Sigmoid colon (tissue), 7 donors: ENCODE results near the gene DAPK1. TPM values are rescaled to one million over a fixed set of nuclear protein-coding genes. Genes with fewer than 3 reads are reported as not detected.

ENCODE experiments used
- DNase-seq: peaks from one replicate; pipeline ENCODE4 v3.0.0-alpha.2; 2019
- H3K27ac ChIP-seq, 4 donors: fragments of 200-600 bp; sonication (generic); one replicate each; pipeline ENCODE4 v1.5.1; 2016 to 2019; ENCODE audit warnings: mild to moderate bottlenecking in 1 of 4
- H3K27me3 ChIP-seq, 3 donors: fragments of 200-600 bp; sonication (generic); one replicate each; pipeline ENCODE4 v1.5.1; 2019; ENCODE audit warnings: mild to moderate bottlenecking in 1 of 3
- H3K36me3 ChIP-seq, 4 donors: fragments of 200-600 bp; sonication (generic); one replicate each; pipeline ENCODE4 v1.5.1; 2016 to 2019
- H3K4me1 ChIP-seq, 4 donors: fragments of 200-600 bp; sonication (generic); one replicate each; pipeline ENCODE4 v1.5.1; 2017 to 2019
- H3K4me3 ChIP-seq, 4 donors: fragments of 200-600 bp; sonication (generic); one replicate each; pipeline ENCODE4 v1.5.1; 2017 to 2019; ENCODE audit warnings: mild to moderate bottlenecking in 2 of 4, moderate library complexity in 1 of 4
- H3K9me3 ChIP-seq, 4 donors: fragments of 200-600 bp in 3 of 4; sonication (generic) in 3 of 4; one replicate each; pipeline versions ENCODE4 v1.5.1 to v1.6.1; 2013 to 2019
- EP300 ChIP-seq, 4 donors: sonication (generic); formaldehyde crosslinking; IDR thresholded peaks; one replicate each; pipeline ENCODE4 v1.6.1; 2017; ENCODE audit warnings: antibody characterized with exemption in 4 of 4
- POLR2A ChIP-seq, 2 donors: fragments of 450-650 bp; IDR thresholded peaks; one replicate each; pipeline ENCODE4 v1.6.1; 2016; ENCODE audit warnings: antibody characterized with exemption in 2 of 2, mild to moderate bottlenecking in 2 of 2, moderate library complexity in 2 of 2
- POLR2AphosphoS5 ChIP-seq, 4 donors: sonication (generic); formaldehyde crosslinking; IDR thresholded peaks; one replicate each; pipeline ENCODE4 v1.6.1; 2017; ENCODE audit warnings: antibody characterized with exemption in 4 of 4
- WGBS, 2 donors: extraction: QIAGEN DNeasy Blood & Tissue Kit; methylation state at CpG; one replicate each; pipeline ENCODE4 v1.1.7; 2013; 5-methylcytosine and 5-hydroxymethylcytosine counted together
- intact Hi-C: fragments of 100-400 bp; cut with DNase I; formaldehyde crosslinking; loops from one replicate; pipeline ENCODE4 v1.15.1; 2023
- polyA plus RNA-seq, 3 donors: library from polyadenylated mRNA; stranded (reverse); fragments of 200-250 nt; gene quantifications; one replicate each; pipeline ENCODE4 v1.2.3, GENCODE V29; 2013
- total RNA-seq, 4 donors: library from RNA; depleted of rRNA; stranded (reverse); fragments of >200 nt; gene quantifications; one replicate each; pipeline ENCODE4 v1.1.0, GENCODE V29; 2016
- TF ChIP-seq, protein P1 (sequence below), 4 experiments: fragments of 450-650 bp in 3 of 4; fragments of 200-600 bp in 1 of 4; IDR thresholded peaks; one replicate each; pipeline ENCODE4 v1.5.1; 2016 to 2019; ENCODE audit warnings: antibody characterized with exemption in 4 of 4, mild to moderate bottlenecking in 3 of 4, moderate library complexity in 2 of 4
- donor health status: healthy with polysubstance abuse.
- donor health status: Bipolar disorder and iron deficiency.
- donor health status: healthy.

The DAPK1 gene
- total and polyA plus RNA-seq, 7 donors = 4.8 to 92.5 (median 78.1) TPM

DNA sequence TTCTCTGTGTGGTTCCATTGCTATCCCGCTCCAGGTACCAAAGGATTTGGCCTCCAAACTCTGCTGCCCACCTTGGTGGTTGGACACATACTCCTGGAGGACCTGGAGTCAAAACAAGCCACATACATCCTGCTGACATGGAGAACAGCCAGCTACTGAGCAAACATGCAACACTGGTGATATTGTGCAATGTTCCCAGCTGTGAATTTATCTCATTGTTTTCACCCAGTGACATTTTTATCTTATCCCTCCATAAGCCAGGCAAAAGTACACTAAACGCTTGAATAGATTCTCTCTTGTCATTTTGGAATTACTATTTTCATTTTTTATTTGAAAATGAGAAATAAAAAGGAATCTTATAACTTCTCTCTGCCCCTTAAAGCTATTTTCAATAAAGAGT lies 217.2 kb downstream of the DAPK1 start:
- peak; percentile 87 for DNase-seq

DNA sequence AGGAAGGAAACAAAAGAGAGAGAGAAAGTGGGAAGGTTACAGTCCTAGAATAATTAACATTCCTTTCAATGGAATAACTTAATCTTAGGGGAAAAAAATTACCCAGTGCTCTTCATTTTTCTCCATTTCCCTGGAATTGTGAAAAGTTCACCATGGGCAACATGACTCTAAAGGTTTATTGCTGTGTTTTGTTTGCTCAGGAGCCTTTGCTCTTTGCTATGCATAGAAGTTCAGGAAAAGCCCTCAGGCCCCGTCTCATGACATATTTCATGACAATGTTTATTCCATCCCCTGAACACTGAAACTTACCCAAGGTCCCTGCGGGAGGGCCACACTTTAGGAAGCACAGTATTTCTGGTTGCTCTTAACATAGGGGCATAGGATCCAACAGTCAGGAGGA lies 218.5 kb downstream of the DAPK1 start:
- no peak overlapping the region for H3K27ac ChIP-seq
- peaks cover 0 to 22% (median 16%) of the 10 kb centered on the region in 4 donors for H3K4me1 ChIP-seq
- no peak for DNase-seq
- no peaks in the 10 kb centered on the region for H3K9me3 ChIP-seq
- H3K36me3 ChIP-seq = no peaks in the 10 kb centered on the region
- intact Hi-C loops = no loop called here
- WGBS, 2 donors = 28 to 68% methylated on average over 2 of the region's 2 CpGs
- H3K4me3 ChIP-seq = no peak overlapping the region
- H3K27me3 ChIP-seq = no peaks in the 10 kb centered on the region
- TF ChIP-seq, protein P1, sequence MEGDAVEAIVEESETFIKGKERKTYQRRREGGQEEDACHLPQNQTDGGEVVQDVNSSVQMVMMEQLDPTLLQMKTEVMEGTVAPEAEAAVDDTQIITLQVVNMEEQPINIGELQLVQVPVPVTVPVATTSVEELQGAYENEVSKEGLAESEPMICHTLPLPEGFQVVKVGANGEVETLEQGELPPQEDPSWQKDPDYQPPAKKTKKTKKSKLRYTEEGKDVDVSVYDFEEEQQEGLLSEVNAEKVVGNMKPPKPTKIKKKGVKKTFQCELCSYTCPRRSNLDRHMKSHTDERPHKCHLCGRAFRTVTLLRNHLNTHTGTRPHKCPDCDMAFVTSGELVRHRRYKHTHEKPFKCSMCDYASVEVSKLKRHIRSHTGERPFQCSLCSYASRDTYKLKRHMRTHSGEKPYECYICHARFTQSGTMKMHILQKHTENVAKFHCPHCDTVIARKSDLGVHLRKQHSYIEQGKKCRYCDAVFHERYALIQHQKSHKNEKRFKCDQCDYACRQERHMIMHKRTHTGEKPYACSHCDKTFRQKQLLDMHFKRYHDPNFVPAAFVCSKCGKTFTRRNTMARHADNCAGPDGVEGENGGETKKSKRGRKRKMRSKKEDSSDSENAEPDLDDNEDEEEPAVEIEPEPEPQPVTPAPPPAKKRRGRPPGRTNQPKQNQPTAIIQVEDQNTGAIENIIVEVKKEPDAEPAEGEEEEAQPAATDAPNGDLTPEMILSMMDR (IDR thresholded peaks at IDR 0.05) = no peak
- TF ChIP-seq POLR2A (IDR thresholded peaks at IDR 0.05) = no peak
- TF ChIP-seq EP300 (IDR thresholded peaks at IDR 0.05) = no peak

More for the DNA sequence above, 217.2 kb downstream of the DAPK1 start:
- 50 to 70% methylated on average over 2 of the region's 2 CpGs for WGBS, 2 donors
- peaks cover 0 to 22% (median 16%) of the 10 kb centered on the region in 4 donors for H3K4me1 ChIP-seq
- no peaks in the 10 kb centered on the region for H3K36me3 ChIP-seq
- H3K9me3 ChIP-seq = no peaks in the 10 kb centered on the region
- H3K27me3 ChIP-seq = no peaks in the 10 kb centered on the region
- H3K27ac ChIP-seq = peak overlapping the region; percentile 66 to 75 (median 72)
- TF ChIP-seq, protein P1 (IDR thresholded peaks at IDR 0.05) = no peak
- peak; percentile 23 to 73 (median 38) for TF ChIP-seq EP300 (IDR thresholded peaks at IDR 0.05)
- TF ChIP-seq POLR2A (IDR thresholded peaks at IDR 0.05) = no peak
- TF ChIP-seq POLR2AphosphoS5 (IDR thresholded peaks at IDR 0.05) = peak; percentile 76 to 82 (median 80)
- H3K4me3 ChIP-seq = no peak overlapping the region
- intact Hi-C loops = no loop called here

DNA sequence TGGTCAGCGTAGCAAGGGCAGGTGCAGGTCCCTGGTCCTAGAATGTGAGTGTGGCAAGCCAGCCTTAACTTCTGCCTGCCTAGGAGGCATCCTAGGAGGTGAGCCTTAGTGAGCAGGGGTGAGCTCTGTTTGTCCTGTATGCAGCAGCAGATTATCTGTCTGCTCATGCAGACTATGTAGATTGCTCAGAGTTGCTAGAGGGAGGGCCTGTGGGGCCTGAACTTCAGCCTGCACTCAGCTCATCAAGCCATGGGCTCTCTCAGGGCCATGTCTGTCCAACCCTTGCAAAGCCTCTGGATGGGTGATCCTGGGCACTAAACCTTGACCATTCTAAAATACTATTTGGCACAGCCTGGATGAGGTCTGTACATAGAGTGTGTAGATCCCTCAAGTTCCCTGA lies 219.8 kb downstream of the DAPK1 start:
- no peaks in the 10 kb centered on the region for H3K9me3 ChIP-seq
- H3K4me1 ChIP-seq = peaks cover 0 to 17% (median 13%) of the 10 kb centered on the region in 4 donors
- H3K27ac ChIP-seq = no peak overlapping the region
- H3K36me3 ChIP-seq = no peaks in the 10 kb centered on the region
- no peak overlapping the region for H3K4me3 ChIP-seq
- WGBS, 2 donors = 90 to 92% methylated on average over 1 of the region's 1 CpG
- intact Hi-C loops = no loop called here
- no peaks in the 10 kb centered on the region for H3K27me3 ChIP-seq
- TF ChIP-seq EP300 (IDR thresholded peaks at IDR 0.05) = no peak
- TF ChIP-seq, protein P1 (IDR thresholded peaks at IDR 0.05) = no peak
- TF ChIP-seq POLR2A (IDR thresholded peaks at IDR 0.05) = no peak
- no peak for TF ChIP-seq POLR2AphosphoS5 (IDR thresholded peaks at IDR 0.05)
- no peak for DNase-seq

DNA sequence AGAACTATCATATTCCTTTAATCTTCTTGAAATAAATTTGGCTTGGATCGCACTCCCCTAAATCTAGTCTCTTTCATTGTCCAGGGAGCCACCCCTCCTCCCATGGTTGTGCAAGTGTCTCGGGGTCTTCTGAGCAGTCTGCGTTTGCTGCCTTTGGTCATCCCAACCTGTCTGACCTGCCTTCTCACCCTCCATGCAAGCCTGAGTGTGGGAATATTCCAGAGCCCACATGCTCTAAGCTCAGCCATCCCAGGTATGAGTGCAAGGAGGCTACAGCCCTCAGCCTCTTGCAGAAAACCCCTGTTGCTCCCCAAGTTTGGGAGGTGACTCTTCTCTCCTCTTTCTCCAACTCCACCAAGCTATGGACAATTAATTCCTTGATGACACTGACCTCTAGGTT lies 220.6 kb downstream of the DAPK1 start:
- no peaks in the 10 kb centered on the region for H3K9me3 ChIP-seq
- no peak overlapping the region for H3K27ac ChIP-seq
- TF ChIP-seq, protein P1 (IDR thresholded peaks at IDR 0.05) = no peak
- TF ChIP-seq POLR2A (IDR thresholded peaks at IDR 0.05) (no peak), POLR2AphosphoS5 (IDR thresholded peaks at IDR 0.05) (no peak), EP300 (IDR thresholded peaks at IDR 0.05) (no peak)
- intact Hi-C loops = no loop called here
- peaks cover 0 to 17% (median 13%) of the 10 kb centered on the region in 4 donors for H3K4me1 ChIP-seq
- DNase-seq = no peak
- H3K36me3 ChIP-seq = no peaks in the 10 kb centered on the region
- WGBS, 2 donors = 94 to 95% methylated on average over 3 of the region's 3 CpGs
- no peak overlapping the region for H3K4me3 ChIP-seq
- H3K27me3 ChIP-seq = no peaks in the 10 kb centered on the region
